Panc1 (cell line): Measurements from ENCODE around the gene MYL3. TPM values are rescaled to one million over a fixed set of nuclear protein-coding genes. Genes with fewer than 3 reads are reported as not detected.

Source experiments
- ATAC-seq: fragments of 200-7000 bp; cut with Tn5 transposase; 2 replicates; pipeline ENCODE4 v1.9.1; 2020; ENCODE audit warnings: mild to moderate bottlenecking, moderate library complexity
- BruUV-seq: library from RNA; stranded (reverse); fragments of 400-500 nt; replicated peaks from 2 replicates; lab custom pipeline; 2021; lab: Mats Ljungman, UMichigan
- CTCF ChIA-PET: fragments of 300-600 bp; sonication (Branson Sonifier 250); formaldehyde crosslinking; loops from one replicate; lab custom pipeline; 2022; ENCODE audit warnings: antibody characterized with exemption; lab: Charles Lee
- POLR2A ChIA-PET: fragments of 300-600 bp; sonication (Branson Sonifier 250); formaldehyde crosslinking; loops from one replicate; lab custom pipeline; 2022; ENCODE audit warnings: antibody characterized with exemption; lab: Charles Lee
- DNase-seq: peaks from one replicate; pipeline ENCODE4 v3.0.0-alpha.2; 2010; ENCODE audit warnings: low read depth, low spot score
- H3K27ac ChIP-seq: 2 replicates; pipeline ENCODE4 v1.5.1; 2011; ENCODE audit warnings: mild to moderate bottlenecking, low read length, inconsistent platforms
- H3K27me3 ChIP-seq: fragments of 200-500 bp; sonication (Bioruptor generic); 2 replicates; pipeline ENCODE4 v1.6.0; 2014; ENCODE audit warnings: low read length, inconsistent platforms; ENCODE audit not compliant: control insufficient read depth, insufficient read depth
- H3K36me3 ChIP-seq: fragments of 200-500 bp; sonication (Bioruptor generic); 2 replicates; pipeline ENCODE4 v1.5.1; 2014; ENCODE audit warnings: inconsistent platforms, mild to moderate bottlenecking, low read length, moderate library complexity; ENCODE audit not compliant: control insufficient read depth, insufficient read depth
- H3K4me1 ChIP-seq: 2 replicates; pipeline ENCODE4 v1.5.1; 2011; ENCODE audit warnings: inconsistent platforms, mild to moderate bottlenecking, low read length, moderate library complexity; ENCODE audit not compliant: control insufficient read depth, insufficient read depth
- H3K4me3 ChIP-seq, 2 experiments: 2 replicates each; pipeline ENCODE4 v1.5.1; 2011 to 2012; ENCODE audit warnings: low read depth in 2 of 2, low read length in 2 of 2, mild to moderate bottlenecking in 2 of 2, inconsistent platforms in 1 of 2, moderate library complexity in 1 of 2
- H3K9me3 ChIP-seq: fragments of 200-500 bp; sonication (Bioruptor generic); 2 replicates; pipeline ENCODE4 v1.5.1; 2014; ENCODE audit warnings: low read depth, mild to moderate bottlenecking, inconsistent platforms, low read length, moderate library complexity; ENCODE audit not compliant: control insufficient read depth, insufficient read depth
- CTCF ChIP-seq: fragments of 450-650 bp; IDR thresholded peaks from 2 replicates; pipeline ENCODE4 v1.5.1; 2017; ENCODE audit warnings: mild to moderate bottlenecking
- POLR2AphosphoS5 ChIP-seq: IDR thresholded peaks from 2 replicates; pipeline ENCODE4 v1.6.1; 2012; ENCODE audit warnings: mild to moderate bottlenecking, low read depth, low read length, moderate library complexity
- REST ChIP-seq, 2 experiments: IDR thresholded peaks; 2 replicates each; pipeline ENCODE4 v1.6.1; 2011 to 2012; ENCODE audit warnings: low read depth in 2 of 2, control low read depth in 1 of 2, low read length in 1 of 2, mild to moderate bottlenecking in 1 of 2, moderate library complexity in 1 of 2; ENCODE audit not compliant: insufficient read depth in 1 of 2
- SIN3A ChIP-seq: IDR thresholded peaks from 2 replicates; pipeline ENCODE4 v1.6.1; 2012; ENCODE audit warnings: low read depth, mild to moderate bottlenecking, low read length, moderate library complexity, borderline replicate concordance; ENCODE audit not compliant: insufficient read depth
- TCF7L2 ChIP-seq: IDR thresholded peaks from 2 replicates; pipeline ENCODE4 v1.6.1; 2011; ENCODE audit warnings: mild to moderate bottlenecking, low read depth, low read length, inconsistent platforms
- in situ Hi-C: cut with HindIII; loops from 2 replicates; pipeline ENCODE4 v1.10.0; 2016; ENCODE audit warnings: low sequenced_read_pairs, low pct_unique_long_range_greater_than_20kb
- intact Hi-C: fragments of 100-400 bp; cut with micrococcal nuclease; formaldehyde crosslinking; loops from one replicate; pipeline ENCODE4 v1.10.0; 2022; ENCODE audit not compliant: unreplicated experiment
- total RNA-seq: library from RNA; stranded (reverse); gene quantifications from one replicate; pipeline ENCODE4 v1.2.1, GENCODE V29; 2021; ENCODE audit not compliant: unreplicated experiment

Gene MYL3
- total RNA-seq, 1 experiment from 2014 or later: not detected

GRCh38 chr3:46908986-46909534 is 45.8 kb upstream of the MYL3 start:
- TF ChIP-seq POLR2AphosphoS5: no peak
- no peak for TF ChIP-seq CTCF
- no peak for TF ChIP-seq SIN3A
- no peak for TF ChIP-seq TCF7L2
- TF ChIP-seq REST (IDR thresholded peaks at IDR 0.05; ENCODE audit: insufficient read depth in 1 of 2, low read depth in 2 of 2, low read length in 1 of 2): no peak
- no peak overlapping the region for H3K27ac ChIP-seq
- ChIA-PET CTCF (interaction anchor here (0.6 to 1.3 kb wide), 9 partner anchors 13 to 420 kb away, joined by 3 to 8 read pairs (median 3); partner anchors contain the start of gene NBEAL2), POLR2A (no interaction called here)
- no TSS peak for BruUV-seq
- DNase-seq (no peak), ATAC-seq (peak; percentile 39)
- no peaks in the 10 kb centered on the region for H3K9me3 ChIP-seq
- no peaks in the 10 kb centered on the region for H3K36me3 ChIP-seq
- in situ Hi-C loops: no loop called here
- H3K27me3 ChIP-seq: no peaks in the 10 kb centered on the region
- intact Hi-C loops: loop anchor here (2.0 to 5.0 kb wide), 2 partner anchors 42 to 204 kb away; no protein-coding TSS in a partner anchor
- H3K4me1 ChIP-seq: no peaks in the 10 kb centered on the region
- no peak overlapping the region for H3K4me3 ChIP-seq

- intact Hi-C loops (loop anchor here (2.0 to 5.0 kb wide), 2 partner anchors 41 to 204 kb away; no protein-coding TSS in a partner anchor), in situ Hi-C loops (no loop called here)
- ChIA-PET POLR2A (no interaction called here), CTCF (interaction anchor here (0.6 to 1.3 kb wide), 4 partner anchors 12 to 420 kb away, joined by 3 to 4 read pairs (median 4); partner anchors contain the start of gene NBEAL2)
- Histone ChIP-seq H3K4me3 (no peak overlapping the region), H3K9me3 (no peaks in the 10 kb centered on the region), H3K27ac (no peak overlapping the region), H3K27me3 (no peaks in the 10 kb centered on the region), H3K4me1 (no peaks in the 10 kb centered on the region), H3K36me3 (no peaks in the 10 kb centered on the region)
- BruUV-seq: no TSS peak
- DNase-seq: no peak
- TF ChIP-seq CTCF (no peak), TCF7L2 (no peak), POLR2AphosphoS5 (no peak), SIN3A (no peak), REST (IDR thresholded peaks at IDR 0.05; ENCODE audit: insufficient read depth in 1 of 2, low read depth in 2 of 2, low read length in 1 of 2) (no peak)
- ATAC-seq: no peak
Observed at GRCh38 chr3:46908294-46908985, 45.2 kb upstream of the MYL3 start.
